Measurements from ENCODE around the gene KRTAP4-4. TPM values are rescaled to one million over a fixed set of nuclear protein-coding genes. Genes with fewer than 3 reads are reported as not detected.

KRTAP4-4 gene
- total and polyA plus RNA-seq, 9 of the 15 experiments (the other 6 are each of a cell fraction or from before 2014, with no cell fraction given): not detected

DNA sequence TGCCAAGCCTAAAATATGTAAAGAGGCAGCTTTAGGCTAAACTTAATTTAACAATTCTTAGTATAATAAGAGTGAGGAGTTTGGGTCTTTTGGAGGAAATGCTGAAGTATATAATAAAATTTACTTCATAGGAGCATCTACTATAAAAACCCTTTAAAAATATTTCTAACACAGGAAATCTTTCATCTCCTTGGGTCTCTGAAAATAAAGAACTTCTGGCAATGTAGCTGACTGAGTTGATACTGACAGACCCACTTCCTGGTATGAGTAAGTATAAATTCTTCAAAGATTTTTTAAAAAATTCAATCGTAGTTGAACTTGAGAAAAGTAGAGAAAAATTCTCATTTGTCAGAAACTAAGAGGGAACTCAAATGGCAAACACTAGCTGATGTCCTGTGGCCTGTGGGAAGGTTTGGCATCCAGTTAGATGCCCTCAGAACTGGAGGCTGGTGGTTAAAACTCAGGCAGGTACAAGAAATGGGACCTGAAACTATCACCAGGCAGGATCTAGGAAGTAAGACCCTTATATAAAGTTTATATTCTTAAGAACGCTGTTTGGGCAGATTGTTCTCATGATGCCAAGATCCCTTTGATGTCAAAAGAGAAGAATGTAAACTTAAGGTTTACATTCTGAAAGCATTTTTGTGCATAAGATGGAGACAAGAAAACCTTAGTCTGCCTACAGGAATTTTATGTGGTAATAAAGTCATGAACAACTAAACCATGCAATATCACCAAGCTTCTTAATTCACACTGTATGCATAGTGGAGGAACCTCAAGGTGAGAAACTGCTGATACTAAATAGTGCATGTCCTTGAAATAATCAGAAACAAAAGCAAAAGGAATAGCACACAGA, 26.4 kb downstream of the KRTAP4-4 start:
- BruUV-seq (replicated peaks): no TSS peak
- Histone ChIP-seq H3K36me3 (ENCODE audit: control insufficient read depth, insufficient read depth, low read length) (no peaks in the 10 kb centered on the region), H3K27me3 (ENCODE audit: control insufficient read depth in 2 of 2, insufficient read depth in 2 of 2, low read length in 2 of 2) (no peaks in the 10 kb centered on the region), H3K9ac (ENCODE audit: insufficient read depth in 1 of 2, low read depth in 2 of 2, low read length in 2 of 2) (no peak overlapping the region), H3K9me3 (replicated peaks; ENCODE audit: control insufficient read depth, insufficient read depth, low read depth, low read length) (no peaks in the 10 kb centered on the region), H3K79me2 (ENCODE audit: control insufficient read depth, insufficient read depth, low read length) (no peaks in the 10 kb centered on the region), H3K4me2 (ENCODE audit: insufficient read depth, low read length) (no peak overlapping the region), H2AFZ (ENCODE audit: low read depth, low read length) (no peak overlapping the region), H3K9me1 (ENCODE audit: control insufficient read depth, insufficient read depth, low read length) (no peaks in the 10 kb centered on the region), H4K20me1 (replicated peaks; ENCODE audit: control insufficient read depth, insufficient read depth, low read length) (no peaks in the 10 kb centered on the region), H3K27ac (ENCODE audit: extremely low read depth, low read depth, low read length) (no peak overlapping the region), H3K4me3 (no peak overlapping the region), H3K4me1 (replicated peaks in 1 of 2; ENCODE audit: control insufficient read depth in 2 of 2, insufficient read depth in 2 of 2, low read length in 2 of 2) (no peaks in the 10 kb centered on the region)
- intact Hi-C loops (cut with micrococcal nuclease) (no loop called here), in situ Hi-C loops (cut with MboI) (no loop called here)
- WGBS (ENCODE audit: insufficient coverage, low coverage, missing lambda C conversion rate): 0% methylated on average over 2 of the region's 2 CpGs
- POLR2A ChIA-PET: interaction anchor here (0.7 kb wide), 1 partner anchor 118 kb away, joined by 3 read pairs; no protein-coding TSS in a partner anchor
- FAIRE-seq (no peak), ATAC-seq (no peak), DNase-seq (ENCODE audit: extremely low read depth in 1 of 4, low spot score in 3 of 4) (no peak)
- CTCF ChIA-PET (ENCODE audit: low intra/inter-chr PET ratio): no interaction called here
- no peak for TF ChIP-seq ZNF431 (CRISPR knock-in tag; IDR thresholded peaks at IDR 0.05)
- no peak for TF ChIP-seq ZNF561 (CRISPR knock-in tag; conservative IDR thresholded peaks at IDR 0.05)
- TF ChIP-seq MEF2D (tag; conservative IDR thresholded peaks at IDR 0.05; ENCODE audit: low read depth): no peak
- TF ChIP-seq ELF4 (CRISPR knock-in tag; IDR thresholded peaks at IDR 0.05): no peak
- TF ChIP-seq, protein P1, sequence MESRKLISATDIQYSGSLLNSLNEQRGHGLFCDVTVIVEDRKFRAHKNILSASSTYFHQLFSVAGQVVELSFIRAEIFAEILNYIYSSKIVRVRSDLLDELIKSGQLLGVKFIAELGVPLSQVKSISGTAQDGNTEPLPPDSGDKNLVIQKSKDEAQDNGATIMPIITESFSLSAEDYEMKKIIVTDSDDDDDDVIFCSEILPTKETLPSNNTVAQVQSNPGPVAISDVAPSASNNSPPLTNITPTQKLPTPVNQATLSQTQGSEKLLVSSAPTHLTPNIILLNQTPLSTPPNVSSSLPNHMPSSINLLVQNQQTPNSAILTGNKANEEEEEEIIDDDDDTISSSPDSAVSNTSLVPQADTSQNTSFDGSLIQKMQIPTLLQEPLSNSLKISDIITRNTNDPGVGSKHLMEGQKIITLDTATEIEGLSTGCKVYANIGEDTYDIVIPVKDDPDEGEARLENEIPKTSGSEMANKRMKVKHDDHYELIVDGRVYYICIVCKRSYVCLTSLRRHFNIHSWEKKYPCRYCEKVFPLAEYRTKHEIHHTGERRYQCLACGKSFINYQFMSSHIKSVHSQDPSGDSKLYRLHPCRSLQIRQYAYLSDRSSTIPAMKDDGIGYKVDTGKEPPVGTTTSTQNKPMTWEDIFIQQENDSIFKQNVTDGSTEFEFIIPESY (CRISPR knock-in tag; IDR thresholded peaks at IDR 0.05): no peak
- TF ChIP-seq BRD9 (IDR thresholded peaks at IDR 0.05; ENCODE audit: low read depth, partially characterized antibody): no peak
- TF ChIP-seq, protein P2, sequence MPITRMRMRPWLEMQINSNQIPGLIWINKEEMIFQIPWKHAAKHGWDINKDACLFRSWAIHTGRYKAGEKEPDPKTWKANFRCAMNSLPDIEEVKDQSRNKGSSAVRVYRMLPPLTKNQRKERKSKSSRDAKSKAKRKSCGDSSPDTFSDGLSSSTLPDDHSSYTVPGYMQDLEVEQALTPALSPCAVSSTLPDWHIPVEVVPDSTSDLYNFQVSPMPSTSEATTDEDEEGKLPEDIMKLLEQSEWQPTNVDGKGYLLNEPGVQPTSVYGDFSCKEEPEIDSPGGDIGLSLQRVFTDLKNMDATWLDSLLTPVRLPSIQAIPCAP (CRISPR knock-in tag; IDR thresholded peaks at IDR 0.05; ENCODE audit: borderline replicate concordance): no peak
- TF ChIP-seq, protein P3, sequence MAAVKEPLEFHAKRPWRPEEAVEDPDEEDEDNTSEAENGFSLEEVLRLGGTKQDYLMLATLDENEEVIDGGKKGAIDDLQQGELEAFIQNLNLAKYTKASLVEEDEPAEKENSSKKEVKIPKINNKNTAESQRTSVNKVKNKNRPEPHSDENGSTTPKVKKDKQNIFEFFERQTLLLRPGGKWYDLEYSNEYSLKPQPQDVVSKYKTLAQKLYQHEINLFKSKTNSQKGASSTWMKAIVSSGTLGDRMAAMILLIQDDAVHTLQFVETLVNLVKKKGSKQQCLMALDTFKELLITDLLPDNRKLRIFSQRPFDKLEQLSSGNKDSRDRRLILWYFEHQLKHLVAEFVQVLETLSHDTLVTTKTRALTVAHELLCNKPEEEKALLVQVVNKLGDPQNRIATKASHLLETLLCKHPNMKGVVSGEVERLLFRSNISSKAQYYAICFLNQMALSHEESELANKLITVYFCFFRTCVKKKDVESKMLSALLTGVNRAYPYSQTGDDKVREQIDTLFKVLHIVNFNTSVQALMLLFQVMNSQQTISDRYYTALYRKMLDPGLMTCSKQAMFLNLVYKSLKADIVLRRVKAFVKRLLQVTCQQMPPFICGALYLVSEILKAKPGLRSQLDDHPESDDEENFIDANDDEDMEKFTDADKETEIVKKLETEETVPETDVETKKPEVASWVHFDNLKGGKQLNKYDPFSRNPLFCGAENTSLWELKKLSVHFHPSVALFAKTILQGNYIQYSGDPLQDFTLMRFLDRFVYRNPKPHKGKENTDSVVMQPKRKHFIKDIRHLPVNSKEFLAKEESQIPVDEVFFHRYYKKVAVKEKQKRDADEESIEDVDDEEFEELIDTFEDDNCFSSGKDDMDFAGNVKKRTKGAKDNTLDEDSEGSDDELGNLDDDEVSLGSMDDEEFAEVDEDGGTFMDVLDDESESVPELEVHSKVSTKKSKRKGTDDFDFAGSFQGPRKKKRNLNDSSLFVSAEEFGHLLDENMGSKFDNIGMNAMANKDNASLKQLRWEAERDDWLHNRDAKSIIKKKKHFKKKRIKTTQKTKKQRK (IDR thresholded peaks at IDR 0.05; ENCODE audit: borderline replicate concordance, low read depth, low read length): no peak
- TF ChIP-seq, protein P4, sequence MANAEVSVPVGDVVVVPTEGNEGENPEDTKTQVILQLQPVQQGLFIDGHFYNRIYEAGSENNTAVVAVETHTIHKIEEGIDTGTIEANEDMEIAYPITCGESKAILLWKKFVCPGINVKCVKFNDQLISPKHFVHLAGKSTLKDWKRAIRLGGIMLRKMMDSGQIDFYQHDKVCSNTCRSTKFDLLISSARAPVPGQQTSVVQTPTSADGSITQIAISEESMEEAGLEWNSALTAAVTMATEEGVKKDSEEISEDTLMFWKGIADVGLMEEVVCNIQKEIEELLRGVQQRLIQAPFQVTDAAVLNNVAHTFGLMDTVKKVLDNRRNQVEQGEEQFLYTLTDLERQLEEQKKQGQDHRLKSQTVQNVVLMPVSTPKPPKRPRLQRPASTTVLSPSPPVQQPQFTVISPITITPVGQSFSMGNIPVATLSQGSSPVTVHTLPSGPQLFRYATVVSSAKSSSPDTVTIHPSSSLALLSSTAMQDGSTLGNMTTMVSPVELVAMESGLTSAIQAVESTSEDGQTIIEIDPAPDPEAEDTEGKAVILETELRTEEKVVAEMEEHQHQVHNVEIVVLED (CRISPR knock-in tag; IDR thresholded peaks at IDR 0.05): no peak
- no peak for TF ChIP-seq KLF6 (CRISPR knock-in tag; IDR thresholded peaks at IDR 0.05; ENCODE audit: borderline replicate concordance)
- no peak for TF ChIP-seq POLR2G (IDR thresholded peaks at IDR 0.05; ENCODE audit: low read depth, low read length)
- no peak for TF ChIP-seq PHB (CRISPR knock-in tag; IDR thresholded peaks at IDR 0.05)

Data from K562 (cell line).